Neural cell (in vitro differentiated cells): ENCODE results near the gene SUSD6.

Source experiments
- CTCF ChIP-seq: fragments of 450-650 bp; IDR thresholded peaks from 2 replicates; pipeline ENCODE4 v1.5.1; 2014; ENCODE audit warnings: antibody characterized with exemption, mild to moderate bottlenecking, moderate library complexity; ENCODE audit not compliant: poor library complexity, severe bottlenecking
- EP300 ChIP-seq: fragments of 450-650 bp; conservative IDR thresholded peaks from 2 replicates; pipeline ENCODE4 v1.6.1; 2014; ENCODE audit warnings: antibody characterized with exemption, mild to moderate bottlenecking, moderate library complexity; ENCODE audit not compliant: poor library complexity, severe bottlenecking
- EZH2 ChIP-seq: fragments of 200-600, 300-800 bp; shearing (Covaris generic), sonication (generic); IDR thresholded peaks from 2 replicates; pipeline ENCODE4 v1.6.1; 2014; ENCODE audit warnings: antibody characterized with exemption, low read length, borderline replicate concordance, mild to moderate bottlenecking; ENCODE audit not compliant: insufficient read depth, poor library complexity, severe bottlenecking
- MXI1 ChIP-seq: fragments of 450-650 bp; conservative IDR thresholded peaks from 2 replicates; pipeline ENCODE4 v1.6.1; 2014; ENCODE audit warnings: antibody characterized with exemption, mild to moderate bottlenecking; ENCODE audit not compliant: poor library complexity, severe bottlenecking
- POLR2AphosphoS5 ChIP-seq: IDR thresholded peaks from 2 replicates; pipeline ENCODE4 v1.6.1; 2012
- RAD21 ChIP-seq: fragments of 450-650 bp; conservative IDR thresholded peaks from 2 replicates; pipeline ENCODE4 v1.6.1; 2014; ENCODE audit warnings: antibody characterized with exemption, mild to moderate bottlenecking, moderate library complexity

- no peak for TF ChIP-seq POLR2AphosphoS5
- TF ChIP-seq CTCF = no peak
- no peak for TF ChIP-seq EP300
- no peak for TF ChIP-seq MXI1
- no peak for TF ChIP-seq RAD21
- no peak for TF ChIP-seq EZH2
These were observed 96.7 kb downstream of the SUSD6 start for GRCh38 chr14:69708049-69708448.
